Measurements from ENCODE around the gene ZNF805. TPM values are rescaled to one million over a fixed set of nuclear protein-coding genes. Genes with fewer than 3 reads are reported as not detected.
"Not testable (repeated sequence)": the region's sequence is repeated elsewhere in the genome, so short reads cannot be mapped to it uniquely, and the experiment has no call there.

The ZNF805 gene
- total RNA-seq (2014; rRNA removed; shearing (Covaris generic)): 14.7 and 15.5 TPM in 2 replicates

- peak; percentile 92 to 94 for DNase-seq
- Histone ChIP-seq H3K4me3 (peak within 1 kb of the TSS; percentile 95), H3K27me3 (no peaks in the 10 kb centered on the region), H3K27ac (peak within 1 kb of the TSS; percentile 78), H3K9me3 (replicated peaks) (no peaks in the 10 kb centered on the region), H3K4me1 (no peaks in the 10 kb centered on the region; the same call in 1 of the 2 replicates), H3K36me3 (peaks cover 7% of the 10 kb centered on the region)
Measured at GRCh38 chr19:57240311-57241090, at the start of gene ZNF805. TSS of gene ZNF805 (plus strand) at chr19:57240632. CDS start at chr19:57240892, 260 bp downstream.

GRCh38 chr19:57191141-57192076, 49.0 kb upstream of the ZNF805 start, which contains the start of gene ZNF264:
TSS of gene ZNF264 (plus strand) at chr19:57191500. CDS start at chr19:57191914, 414 bp downstream.
- Histone ChIP-seq H3K4me3 (peak within 1 kb of the TSS; percentile 95), H3K27ac (peak within 1 kb of the TSS; percentile 72), H3K36me3 (peaks cover 36% of the 10 kb centered on the region), H3K9me3 (replicated peaks) (peaks cover 34% of the 10 kb centered on the region), H3K4me1 (peaks cover 7% of the 10 kb centered on the region; the same call in 1 of the 2 replicates), H3K27me3 (no peaks in the 10 kb centered on the region)
- peak; percentile 91 to 92 for DNase-seq

DNA sequence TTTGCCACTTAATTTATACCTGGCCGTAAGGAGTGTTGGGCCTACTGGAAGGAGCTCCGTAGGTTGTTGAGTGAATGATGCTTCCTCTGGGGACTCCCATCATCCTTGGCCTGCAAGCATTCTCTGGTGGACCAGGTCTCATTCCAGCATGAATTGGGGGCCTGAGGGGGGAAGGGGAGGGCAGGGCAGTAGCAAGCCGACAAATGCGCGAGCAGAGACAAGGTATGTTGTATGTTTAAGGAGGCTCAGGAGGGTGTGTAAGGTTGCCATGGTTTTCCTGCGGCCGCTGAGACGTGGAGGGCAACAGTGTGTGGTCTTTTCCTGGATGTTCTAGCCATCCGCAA, 48.4 kb upstream of the ZNF805 start:
- DNase-seq: peak; percentile 5 to 7
- Histone ChIP-seq H3K27me3 (no peaks in the 10 kb centered on the region), H3K9me3 (replicated peaks) (peaks cover 32% of the 10 kb centered on the region), H3K4me3 (peak overlapping the region; percentile 95), H3K4me1 (peaks cover 7% of the 10 kb centered on the region; the same call in 1 of the 2 replicates), H3K36me3 (peaks cover 43% of the 10 kb centered on the region), H3K27ac (peak overlapping the region; percentile 72)

GRCh38 chr19:57192993-57193392, 47.4 kb upstream of the ZNF805 start:
- H3K27me3 ChIP-seq: no peaks in the 10 kb centered on the region
- no peak overlapping the region; the same call in 1 of the 2 replicates for H3K4me3 ChIP-seq
- peaks cover 52% of the 10 kb centered on the region for H3K36me3 ChIP-seq
- no peak for DNase-seq
- no peak overlapping the region for H3K27ac ChIP-seq
- H3K9me3 ChIP-seq (replicated peaks): peaks cover 22% of the 10 kb centered on the region
- H3K4me1 ChIP-seq: peaks cover 7% of the 10 kb centered on the region; the same call in 1 of the 2 replicates

- not testable (repeated sequence) for H3K4me1 ChIP-seq, DNase-seq, H3K27ac ChIP-seq, H3K4me3 ChIP-seq, H3K27me3 ChIP-seq
- Histone ChIP-seq H3K9me3 (replicated peaks) (peaks cover 11% of the 10 kb centered on the region; the same call in 1 of the 2 replicates), H3K36me3 (peaks cover 84% of the 10 kb centered on the region)
Measured at GRCh38 chr19:57197874-57198273, 42.6 kb upstream of the ZNF805 start.

DNA sequence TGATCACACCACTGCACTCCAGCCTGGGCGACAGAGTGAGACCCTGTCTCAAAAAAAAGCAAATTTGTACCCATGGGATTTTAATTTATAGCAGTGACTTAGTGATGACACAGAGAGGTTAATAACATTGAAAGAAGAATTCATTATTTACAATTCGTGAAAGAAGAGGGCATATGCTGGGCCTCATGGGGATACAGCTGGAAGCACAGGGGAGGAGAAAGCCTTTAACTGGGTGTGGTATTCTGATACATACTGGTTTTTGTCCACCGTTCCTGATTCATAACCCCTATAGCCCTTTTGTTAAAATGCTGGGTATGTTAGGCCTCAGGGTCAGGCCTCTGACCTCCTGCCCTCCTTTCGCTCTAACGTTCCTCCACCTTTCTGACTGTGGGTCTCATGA, 38.3 kb upstream of the ZNF805 start:
- Histone ChIP-seq H3K4me3 (no peak overlapping the region), H3K4me1 (no peaks in the 10 kb centered on the region), H3K27me3 (no peaks in the 10 kb centered on the region), H3K9me3 (replicated peaks) (no peaks in the 10 kb centered on the region), H3K36me3 (peaks cover 74% of the 10 kb centered on the region), H3K27ac (no peak overlapping the region)
- no peak for DNase-seq

- Histone ChIP-seq H3K9me3 (replicated peaks) (no peaks in the 10 kb centered on the region; the same call in none of the 2 replicates), H3K27me3 (no peaks in the 10 kb centered on the region), H3K27ac (no peak overlapping the region), H3K4me3 (no peak overlapping the region), H3K4me1 (no peaks in the 10 kb centered on the region), H3K36me3 (peaks cover 77% of the 10 kb centered on the region)
- no peak for DNase-seq
Measured at GRCh38 chr19:57210381-57210780, 30.1 kb upstream of the ZNF805 start.

- H3K27me3 ChIP-seq: no peaks in the 10 kb centered on the region
- H3K36me3 ChIP-seq: peaks cover 77% of the 10 kb centered on the region
- H3K4me3 ChIP-seq: no peak overlapping the region
- H3K9me3 ChIP-seq (replicated peaks): no peaks in the 10 kb centered on the region; the same call in none of the 2 replicates
- H3K4me1 ChIP-seq: no peaks in the 10 kb centered on the region
- no peak for DNase-seq
- H3K27ac ChIP-seq: no peak overlapping the region
Measured at GRCh38 chr19:57212109-57212508, 28.3 kb upstream of the ZNF805 start.

DNA sequence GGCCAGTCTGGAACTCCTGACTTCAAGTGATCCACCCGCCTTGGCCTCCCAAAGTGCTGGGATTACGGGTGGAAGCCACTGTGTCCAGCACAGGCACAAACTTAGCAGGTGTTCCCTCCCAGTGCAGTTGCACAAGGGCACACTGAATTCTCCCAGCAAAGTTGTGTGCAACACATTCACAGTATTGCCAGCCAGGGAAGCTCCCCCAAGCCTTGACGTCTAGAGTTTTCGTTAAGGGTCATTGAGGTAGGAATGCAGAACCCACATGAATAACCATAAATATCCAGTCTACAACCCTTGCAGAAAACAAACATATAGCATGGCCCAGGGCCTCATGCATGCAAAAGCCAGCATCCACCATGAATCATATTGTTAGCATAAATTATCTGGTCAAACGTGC, 12.9 kb upstream of the ZNF805 start:
- H3K27ac ChIP-seq: no peak overlapping the region
- DNase-seq: no peak
- no peaks in the 10 kb centered on the region for H3K9me3 ChIP-seq (replicated peaks)
- no peak overlapping the region for H3K4me3 ChIP-seq
- no peaks in the 10 kb centered on the region for H3K27me3 ChIP-seq
- no peaks in the 10 kb centered on the region for H3K36me3 ChIP-seq
- no peaks in the 10 kb centered on the region for H3K4me1 ChIP-seq

- Histone ChIP-seq H3K4me3 (no peak overlapping the region), H3K36me3 (no peaks in the 10 kb centered on the region), H3K27me3 (no peaks in the 10 kb centered on the region), H3K9me3 (replicated peaks) (no peaks in the 10 kb centered on the region), H3K4me1 (no peaks in the 10 kb centered on the region), H3K27ac (no peak overlapping the region)
- no peak for DNase-seq
Measured at GRCh38 chr19:57231686-57232085, 8.7 kb upstream of the ZNF805 start.

- Histone ChIP-seq H3K9me3 (replicated peaks) (no peaks in the 10 kb centered on the region), H3K4me3 (no peak overlapping the region), H3K27me3 (no peaks in the 10 kb centered on the region), H3K4me1 (no peaks in the 10 kb centered on the region), H3K36me3 (no peaks in the 10 kb centered on the region), H3K27ac (no peak overlapping the region)
- no peak for DNase-seq
Measured at GRCh38 chr19:57233207-57233606, 7.2 kb upstream of the ZNF805 start.

DNA sequence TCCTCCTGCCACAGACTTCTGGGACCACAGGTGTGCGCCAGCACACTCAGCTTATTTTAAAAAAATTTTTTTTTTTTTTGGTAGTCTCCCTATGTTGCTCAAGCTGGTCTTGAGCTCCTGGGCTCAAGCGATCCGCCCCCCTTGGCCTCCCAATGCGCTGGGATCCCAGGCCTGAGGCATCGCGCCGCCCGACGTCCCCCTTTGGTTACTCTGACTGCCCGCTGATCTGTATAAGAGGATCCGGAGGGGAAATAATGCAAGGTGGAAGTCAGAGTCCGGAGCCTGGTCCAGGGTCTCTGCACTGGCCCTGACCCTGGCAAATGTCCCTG, 486 bp upstream of the ZNF805 start:
- peak overlapping the region; percentile 95 for H3K4me3 ChIP-seq
- H3K9me3 ChIP-seq (replicated peaks): no peaks in the 10 kb centered on the region
- H3K27me3 ChIP-seq: no peaks in the 10 kb centered on the region
- no peaks in the 10 kb centered on the region; the same call in 1 of the 2 replicates for H3K4me1 ChIP-seq
- peak overlapping the region; percentile 78 for H3K27ac ChIP-seq
- no peak for DNase-seq
- H3K36me3 ChIP-seq: peaks cover 3% of the 10 kb centered on the region

- Histone ChIP-seq H3K36me3 (peaks cover 12% of the 10 kb centered on the region), H3K27ac (peak overlapping the region; percentile 78), H3K4me3 (peak overlapping the region; percentile 95), H3K27me3 (no peaks in the 10 kb centered on the region), H3K9me3 (replicated peaks) (no peaks in the 10 kb centered on the region), H3K4me1 (no peaks in the 10 kb centered on the region; the same call in 1 of the 2 replicates)
- DNase-seq: peak in 1 of 2 experiments; percentile 6
Measured at GRCh38 chr19:57241176-57241575, 744 bp downstream of the ZNF805 start.

DNA sequence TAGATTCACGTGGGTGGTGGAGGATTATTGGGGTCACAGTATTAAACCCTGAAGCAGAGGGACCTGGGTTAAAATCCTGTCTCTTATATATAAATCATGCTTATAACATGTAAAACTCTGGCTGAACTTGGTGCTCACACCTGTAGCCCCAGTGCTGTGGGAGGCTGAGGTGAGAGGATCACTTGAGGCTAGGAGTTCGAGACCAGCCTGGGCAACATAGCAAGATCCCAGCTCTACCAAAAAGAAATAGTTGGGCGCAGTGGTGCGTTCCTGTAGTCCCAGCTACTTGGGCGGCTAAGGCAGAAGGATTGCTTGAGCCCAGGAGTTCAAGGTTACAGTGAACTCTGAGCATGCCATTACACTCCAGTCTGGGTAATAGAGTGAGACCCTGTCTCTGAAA, 2.4 kb downstream of the ZNF805 start:
- no peaks in the 10 kb centered on the region for H3K27me3 ChIP-seq
- no peak for DNase-seq
- H3K27ac ChIP-seq: no peak overlapping the region
- no peak overlapping the region for H3K4me3 ChIP-seq
- H3K36me3 ChIP-seq: peaks cover 12% of the 10 kb centered on the region
- H3K9me3 ChIP-seq (replicated peaks): no peaks in the 10 kb centered on the region
- no peaks in the 10 kb centered on the region; the same call in 1 of the 2 replicates for H3K4me1 ChIP-seq

DNA sequence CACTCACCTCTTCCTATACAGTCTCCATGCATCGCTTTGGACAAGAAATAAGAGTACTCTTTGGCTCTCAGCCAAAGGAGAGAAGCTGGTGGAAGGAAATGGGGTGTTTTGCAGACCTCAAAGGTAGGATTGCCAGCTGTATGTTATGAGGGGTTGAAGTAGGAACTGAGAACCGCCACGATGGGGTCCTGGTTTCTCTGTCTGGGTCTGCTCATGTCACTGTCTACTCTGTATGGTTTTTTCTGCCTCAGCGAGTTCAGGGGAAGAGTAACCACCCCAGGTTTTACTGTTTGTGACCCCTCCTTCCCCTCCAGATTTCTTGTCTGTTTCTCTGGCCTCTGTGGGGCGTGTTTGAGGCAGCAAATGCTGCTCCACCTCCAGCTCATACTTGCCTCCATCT, 4.1 kb downstream of the ZNF805 start:
- no peak for DNase-seq
- H3K36me3 ChIP-seq: peaks cover 25% of the 10 kb centered on the region
- no peaks in the 10 kb centered on the region for H3K9me3 ChIP-seq (replicated peaks)
- no peaks in the 10 kb centered on the region; the same call in 1 of the 2 replicates for H3K4me1 ChIP-seq
- no peak overlapping the region for H3K4me3 ChIP-seq
- H3K27ac ChIP-seq: no peak overlapping the region
- H3K27me3 ChIP-seq: no peaks in the 10 kb centered on the region
